Erythroblast (primary cell): ENCODE measurements around the gene SETBP1.

ENCODE experiments used
- GATA1 ChIP-seq: IDR thresholded peaks from 2 replicates; pipeline ENCODE4 v1.6.1; 2011; ENCODE audit warnings: low read depth, mild to moderate bottlenecking, control low read depth, low read length, moderate library complexity
- POLR2A ChIP-seq: IDR thresholded peaks from 2 replicates; pipeline ENCODE4 v1.6.1; 2011; ENCODE audit warnings: mild to moderate bottlenecking, low read length

DNA sequence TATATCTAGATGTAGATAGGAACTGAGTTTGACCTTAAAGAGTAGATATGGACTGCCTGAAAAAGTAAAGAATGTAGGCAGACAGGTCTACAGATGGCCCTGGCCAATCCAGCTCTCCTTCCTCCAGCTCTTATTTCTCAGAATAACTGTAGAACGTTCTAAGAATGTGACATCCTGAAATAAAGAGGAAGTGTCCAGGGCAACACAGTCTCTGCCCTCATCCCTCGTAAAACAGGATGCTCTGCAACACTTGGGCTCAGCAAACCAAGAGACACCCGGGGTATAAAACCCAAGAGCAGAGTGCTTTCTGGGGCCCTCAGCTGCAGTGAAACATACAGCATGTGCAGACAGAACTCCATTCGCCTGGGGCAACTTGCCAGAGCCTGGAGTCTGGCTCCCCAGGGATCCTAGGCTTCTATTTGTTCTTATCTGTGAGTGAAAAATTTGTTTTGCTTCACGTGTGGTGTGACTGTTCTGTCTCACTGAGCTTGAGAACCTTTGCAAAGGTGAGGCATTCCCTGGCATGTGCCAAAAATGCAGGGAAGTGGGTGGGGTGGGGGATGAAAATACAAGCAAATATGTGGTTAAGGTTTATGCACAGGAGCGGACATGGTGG lies 401.0 kb downstream of the SETBP1 start:
- TF ChIP-seq POLR2A (no peak), GATA1 (no peak)
